ENCODE measurements around the gene PREPL. TPM values are rescaled to one million over a fixed set of nuclear protein-coding genes. Genes with fewer than 3 reads are reported as not detected.

PREPL gene
- polyA plus RNA-seq, 1 donor (not counting 4 experiments of a cell fraction or from before 2014, with no cell fraction given) = 36.4 TPM

DNA sequence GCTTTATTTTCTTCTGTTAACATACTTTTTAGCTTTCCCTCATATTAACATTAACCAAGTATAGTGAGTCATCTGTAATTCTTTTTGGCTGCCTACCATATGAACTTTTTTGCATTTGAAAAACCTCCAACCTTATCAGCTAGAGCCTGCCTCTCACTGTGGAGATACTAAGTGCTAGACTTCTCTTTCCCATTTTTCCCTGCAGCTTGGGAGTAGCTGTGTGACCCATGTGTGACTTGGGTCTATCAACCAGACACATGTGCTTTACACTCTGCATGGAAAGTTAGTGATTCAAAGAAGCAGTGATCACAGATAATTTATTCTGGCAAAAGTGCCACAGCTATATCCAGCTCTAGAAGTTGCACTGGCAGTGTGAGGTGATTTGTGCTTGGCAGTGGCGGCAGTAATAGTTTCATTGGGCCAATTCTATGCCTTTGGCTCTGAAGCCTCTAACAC, 36.3 kb downstream of the PREPL start:
- peak; percentile 23 for FAIRE-seq
- dilution Hi-C loops (cut with MboI; ENCODE audit: extremely low pct_ligation_motif_present, low sequenced_read_pairs) = no loop called here

DNA sequence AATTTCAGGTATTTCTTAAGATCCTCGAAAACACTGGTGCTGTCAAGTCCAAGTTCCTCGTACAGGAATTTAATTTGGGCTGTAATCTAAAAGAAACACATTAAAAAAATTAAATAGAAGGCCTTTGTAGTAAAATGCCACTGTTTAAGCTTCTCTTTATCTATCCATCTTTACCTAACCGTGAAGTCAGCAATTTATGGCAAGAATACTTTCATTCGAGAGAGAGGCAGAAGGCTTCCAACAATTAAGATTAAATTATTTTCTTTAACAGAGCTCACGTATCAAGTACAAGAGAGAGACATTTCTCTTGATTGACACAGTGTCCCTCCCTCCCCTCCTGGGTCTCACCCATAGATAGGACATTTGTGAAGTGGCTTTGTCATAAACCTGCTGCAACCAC, 39.9 kb downstream of the PREPL start:
- DNase-seq (ENCODE audit: low read depth, low spot score) (no peak), FAIRE-seq (no peak)
- Histone ChIP-seq H3K9me3 (ENCODE audit: control insufficient read depth, low read depth, low read length) (no peaks in the 10 kb centered on the region), H3K27me3 (ENCODE audit: control insufficient read depth, extremely low read depth, insufficient read depth, low read length) (no peaks in the 10 kb centered on the region), H3K79me2 (ENCODE audit: control insufficient read depth, insufficient read depth, low read length) (no peaks in the 10 kb centered on the region), H3K9me1 (ENCODE audit: control insufficient read depth, extremely low read depth, insufficient read depth, low read length) (no peaks in the 10 kb centered on the region), H4K20me1 (ENCODE audit: control insufficient read depth, extremely low read depth, insufficient read depth, low read length) (no peaks in the 10 kb centered on the region), H3K4me2 (ENCODE audit: control insufficient read depth, extremely low read depth, insufficient read depth, low read depth, low read length) (no peak overlapping the region), H3K9ac (ENCODE audit: control insufficient read depth, extremely low read depth, insufficient read depth, low read length) (no peak overlapping the region), H3K4me1 (ENCODE audit: control insufficient read depth, extremely low read depth, insufficient read depth, low read length) (no peaks in the 10 kb centered on the region), H3K4me3 (ENCODE audit: control insufficient read depth in 2 of 3, extremely low read depth in 1 of 3, insufficient read depth in 2 of 3, low read depth in 1 of 3, low read length in 3 of 3) (no peak overlapping the region), H3K36me3 (ENCODE audit: control insufficient read depth in 2 of 2, extremely low read depth in 1 of 2, insufficient read depth in 2 of 2, low read length in 2 of 2) (peaks cover 5 to 13% of the 10 kb centered on the region in 2 experiments), H3K27ac (ENCODE audit: control insufficient read depth, insufficient read depth, low read length) (no peak overlapping the region), H2AFZ (ENCODE audit: control insufficient read depth, low read length) (no peak overlapping the region)
- dilution Hi-C loops (cut with MboI; ENCODE audit: extremely low pct_ligation_motif_present, low sequenced_read_pairs) = no loop called here
- TF ChIP-seq, protein P1, sequence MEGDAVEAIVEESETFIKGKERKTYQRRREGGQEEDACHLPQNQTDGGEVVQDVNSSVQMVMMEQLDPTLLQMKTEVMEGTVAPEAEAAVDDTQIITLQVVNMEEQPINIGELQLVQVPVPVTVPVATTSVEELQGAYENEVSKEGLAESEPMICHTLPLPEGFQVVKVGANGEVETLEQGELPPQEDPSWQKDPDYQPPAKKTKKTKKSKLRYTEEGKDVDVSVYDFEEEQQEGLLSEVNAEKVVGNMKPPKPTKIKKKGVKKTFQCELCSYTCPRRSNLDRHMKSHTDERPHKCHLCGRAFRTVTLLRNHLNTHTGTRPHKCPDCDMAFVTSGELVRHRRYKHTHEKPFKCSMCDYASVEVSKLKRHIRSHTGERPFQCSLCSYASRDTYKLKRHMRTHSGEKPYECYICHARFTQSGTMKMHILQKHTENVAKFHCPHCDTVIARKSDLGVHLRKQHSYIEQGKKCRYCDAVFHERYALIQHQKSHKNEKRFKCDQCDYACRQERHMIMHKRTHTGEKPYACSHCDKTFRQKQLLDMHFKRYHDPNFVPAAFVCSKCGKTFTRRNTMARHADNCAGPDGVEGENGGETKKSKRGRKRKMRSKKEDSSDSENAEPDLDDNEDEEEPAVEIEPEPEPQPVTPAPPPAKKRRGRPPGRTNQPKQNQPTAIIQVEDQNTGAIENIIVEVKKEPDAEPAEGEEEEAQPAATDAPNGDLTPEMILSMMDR (optimal IDR thresholded peaks at IDR 0.05 in 1 of 3, IDR thresholded peaks at IDR 0.05 in 1 of 3, conservative IDR thresholded peaks at IDR 0.05 in 1 of 3; ENCODE audit: extremely low read depth in 1 of 3, insufficient read depth in 2 of 3, low read length in 3 of 3) = no peak
- TF ChIP-seq EZH2 (IDR thresholded peaks at IDR 0.05; ENCODE audit: low read length) = no peak

More for the DNA sequence above, 36.3 kb downstream of the PREPL start:
- no peak for DNase-seq (ENCODE audit: low read depth, low spot score)
- H3K4me3 ChIP-seq (ENCODE audit: control insufficient read depth in 2 of 3, extremely low read depth in 1 of 3, insufficient read depth in 2 of 3, low read depth in 1 of 3, low read length in 3 of 3) = no peak overlapping the region
- no peak for TF ChIP-seq EZH2 (IDR thresholded peaks at IDR 0.05; ENCODE audit: low read length)
- TF ChIP-seq, protein P1 (optimal IDR thresholded peaks at IDR 0.05 in 1 of 3, IDR thresholded peaks at IDR 0.05 in 1 of 3, conservative IDR thresholded peaks at IDR 0.05 in 1 of 3; ENCODE audit: extremely low read depth in 1 of 3, insufficient read depth in 2 of 3, low read length in 3 of 3) = no peak
- no peaks in the 10 kb centered on the region for H3K4me1 ChIP-seq (ENCODE audit: control insufficient read depth, extremely low read depth, insufficient read depth, low read length)
- H3K9me1 ChIP-seq (ENCODE audit: control insufficient read depth, extremely low read depth, insufficient read depth, low read length) = no peaks in the 10 kb centered on the region
- no peak overlapping the region for H2AFZ ChIP-seq (ENCODE audit: control insufficient read depth, low read length)
- no peak overlapping the region for H3K9ac ChIP-seq (ENCODE audit: control insufficient read depth, extremely low read depth, insufficient read depth, low read length)
- H3K4me2 ChIP-seq (ENCODE audit: control insufficient read depth, extremely low read depth, insufficient read depth, low read depth, low read length) = no peak overlapping the region
- no peak overlapping the region for H3K27ac ChIP-seq (ENCODE audit: control insufficient read depth, insufficient read depth, low read length)
- no peaks in the 10 kb centered on the region for H3K27me3 ChIP-seq (ENCODE audit: control insufficient read depth, extremely low read depth, insufficient read depth, low read length)
- H3K9me3 ChIP-seq (ENCODE audit: control insufficient read depth, low read depth, low read length) = no peaks in the 10 kb centered on the region
- no peaks in the 10 kb centered on the region for H3K79me2 ChIP-seq (ENCODE audit: control insufficient read depth, insufficient read depth, low read length)
- peaks cover 12 to 20% of the 10 kb centered on the region in 2 experiments for H3K36me3 ChIP-seq (ENCODE audit: control insufficient read depth in 2 of 2, extremely low read depth in 1 of 2, insufficient read depth in 2 of 2, low read length in 2 of 2)
- H4K20me1 ChIP-seq (ENCODE audit: control insufficient read depth, extremely low read depth, insufficient read depth, low read length) = peaks cover 3% of the 10 kb centered on the region

Measured in keratinocyte (primary cell).